HepG2 (cell line): Measurements from ENCODE around the gene PARP1. TPM values are rescaled to one million over a fixed set of nuclear protein-coding genes. Genes with fewer than 3 reads are reported as not detected.

Experiments
- ATAC-seq: fragments of 200-7000 bp; cut with Tn5 transposase; 3 replicates; pipeline ENCODE4 v1.9.1; 2020; ENCODE audit warnings: mild to moderate bottlenecking, moderate library complexity
- BruUV-seq: library from RNA; stranded (reverse); fragments of 400-500 nt; replicated peaks from 2 replicates; lab custom pipeline; 2021; lab: Mats Ljungman, UMichigan
- CTCF ChIA-PET: fragments of 300-600 bp; formaldehyde crosslinking; extraction: SDS; loops from one replicate; lab custom pipeline; 2021; ENCODE audit warnings: low total read pairs, inconsistent platforms, low intra/inter-chr PET ratio; lab: Yijun Ruan, JAX
- POLR2A ChIA-PET: fragments of 350-600 bp; sonication (Branson Sonifier 250); formaldehyde crosslinking; loops from one replicate; lab custom pipeline; 2020; ENCODE audit warnings: antibody characterized with exemption, inconsistent platforms; lab: Yijun Ruan, JAX
- DNase-seq: peaks from one replicate; pipeline ENCODE4 v3.0.0-alpha.2; 2015; ENCODE audit warnings: low spot score
- FAIRE-seq: peaks from 3 replicates; lab custom pipeline; 2011; peaks lifted over from hg19 to GRCh38; lab: Jason Lieb, UNC
- H2AFZ ChIP-seq: one replicate; pipeline ENCODE4 v1.6.1; 2011; ENCODE audit warnings: low read length, inconsistent platforms
- H3K27ac ChIP-seq: fragments of 300-600 bp; 3 replicates; pipeline ENCODE4 v1.8.0; 2011; ENCODE audit warnings: mixed run types, mild to moderate bottlenecking, mixed read lengths, low read length, inconsistent platforms; ENCODE audit not compliant: insufficient read depth; ENCODE audit errors: extremely low read length
- H3K27me3 ChIP-seq, 2 experiments: fragments of 200-600 bp in 1 of 2; 2 replicates in 1 of 2; 3 replicates in 1 of 2; pipeline versions ENCODE4 v1.6.0 to v1.8.0; 2011; ENCODE audit warnings: low read length in 2 of 2, mild to moderate bottlenecking in 2 of 2, moderate library complexity in 2 of 2, inconsistent platforms in 1 of 2; ENCODE audit not compliant: insufficient read depth in 2 of 2, control insufficient read depth in 1 of 2
- H3K36me3 ChIP-seq, 2 experiments: fragments of 200-600 bp in 1 of 2; replicated peaks in 1 of 2; 2 replicates in 1 of 2; 3 replicates in 1 of 2; pipeline versions ENCODE4 v1.5.1 to v1.8.0; 2011; ENCODE audit warnings: low read length in 2 of 2, inconsistent platforms in 1 of 2; ENCODE audit not compliant: insufficient read depth in 2 of 2, control insufficient read depth in 1 of 2
- H3K4me1 ChIP-seq: 2 replicates; pipeline ENCODE4 v1.5.1; 2012; ENCODE audit warnings: low read length, inconsistent platforms; ENCODE audit not compliant: insufficient read depth
- H3K4me2 ChIP-seq: 2 replicates; pipeline ENCODE4 v1.6.0; 2011; ENCODE audit warnings: low read depth, low read length, inconsistent platforms
- H3K4me3 ChIP-seq, 3 experiments: fragments of 200-600 bp in 1 of 3; sonication (generic), shearing (Covaris generic) in 1 of 3; replicated peaks in 1 of 3; 2 replicates each; pipeline ENCODE4 v1.5.1; 2011 to 2016; ENCODE audit warnings: low read length in 3 of 3, inconsistent platforms in 2 of 3, low read depth in 2 of 3, mild to moderate bottlenecking in 2 of 3, control low read depth in 1 of 3, mixed read lengths in 1 of 3; ENCODE audit not compliant: insufficient read depth in 1 of 3
- H3K79me2 ChIP-seq: one replicate; pipeline ENCODE4 v1.6.1; 2011; ENCODE audit warnings: low read length, inconsistent platforms; ENCODE audit not compliant: insufficient read depth
- H3K9ac ChIP-seq: 2 replicates; pipeline ENCODE4 v1.6.0; 2011; ENCODE audit warnings: mild to moderate bottlenecking, low read depth, low read length, inconsistent platforms; ENCODE audit not compliant: insufficient read depth
- H3K9me3 ChIP-seq: 2 replicates; pipeline ENCODE4 v1.5.1; 2012; ENCODE audit warnings: mild to moderate bottlenecking, low read length
- H4K20me1 ChIP-seq: 2 replicates; pipeline ENCODE4 v1.6.0; 2011; ENCODE audit warnings: inconsistent platforms, mild to moderate bottlenecking, low read length, moderate library complexity; ENCODE audit not compliant: insufficient read depth
- BORCS8-MEF2B ChIP-seq: sonication (generic); formaldehyde crosslinking; IDR thresholded peaks from 2 replicates; pipeline ENCODE4 v1.8.0; 2022; ENCODE audit warnings: mild to moderate bottlenecking, missing genetic modification reagents
- IKZF4 ChIP-seq: sonication (generic); formaldehyde crosslinking; IDR thresholded peaks from 2 replicates; pipeline ENCODE4 v1.5.1; 2020; ENCODE audit warnings: borderline replicate concordance, mild to moderate bottlenecking, low read depth, missing genetic modification reagents; ENCODE audit errors: not compliant biosample characterization
- IKZF5 ChIP-seq: IDR thresholded peaks from 2 replicates; pipeline ENCODE4 v1.6.1; 2018; ENCODE audit warnings: missing genetic modification reagents, mild to moderate bottlenecking, missing compliant biosample characterization
- IRF9 ChIP-seq: sonication (generic); formaldehyde crosslinking; IDR thresholded peaks from 2 replicates; pipeline ENCODE4 v1.8.0; 2022; ENCODE audit warnings: missing genetic modification reagents, mild to moderate bottlenecking, borderline replicate concordance
- KAT7 ChIP-seq: IDR thresholded peaks from 2 replicates; pipeline ENCODE4 v1.6.1; 2018; ENCODE audit warnings: borderline replicate concordance, missing compliant biosample characterization
- MBNL3 ChIP-seq: fragments of 250-450 bp; sonication (Bioruptor Pico); conservative IDR thresholded peaks from 2 replicates; pipeline ENCODE4 v1.8.0; 2022; ENCODE audit warnings: mild to moderate bottlenecking, inconsistent platforms
- SMAD9 ChIP-seq: sonication (generic); formaldehyde crosslinking; IDR thresholded peaks from 2 replicates; pipeline ENCODE4 v1.5.1; 2020; ENCODE audit warnings: mild to moderate bottlenecking, missing genetic modification reagents
- SPEN ChIP-seq: sonication (generic); formaldehyde crosslinking; IDR thresholded peaks from 2 replicates; pipeline ENCODE4 v1.5.1; 2020; ENCODE audit warnings: low read depth, mild to moderate bottlenecking, missing genetic modification reagents
- SRSF4 ChIP-seq: fragments of 200-400 bp; formaldehyde crosslinking; IDR thresholded peaks from one replicate; pipeline ENCODE4 v1.6.1; 2018; ENCODE audit warnings: mild to moderate bottlenecking, low read depth, low read length, moderate library complexity; ENCODE audit not compliant: poor library complexity, severe bottlenecking
- TEAD2 ChIP-seq: sonication (generic); formaldehyde crosslinking; IDR thresholded peaks from 2 replicates; pipeline ENCODE4 v1.9.0; 2021; ENCODE audit warnings: missing genetic modification reagents
- U2AF2 ChIP-seq: fragments of 200-400 bp; formaldehyde crosslinking; IDR thresholded peaks from 2 replicates; pipeline ENCODE4 v1.6.1; 2017; ENCODE audit warnings: low read depth, mild to moderate bottlenecking, low read length
- ZEB1 ChIP-seq: IDR thresholded peaks from 2 replicates; pipeline ENCODE4 v1.6.1; 2012; ENCODE audit warnings: mild to moderate bottlenecking, low read depth, inconsistent platforms; ENCODE audit not compliant: insufficient replicate concordance
- ZNF232 ChIP-seq: sonication (generic); formaldehyde crosslinking; IDR thresholded peaks from 2 replicates; pipeline ENCODE4 v1.4.0; 2020; ENCODE audit warnings: missing genetic modification reagents, borderline replicate concordance
- ZNF33B ChIP-seq: sonication (generic); formaldehyde crosslinking; IDR thresholded peaks from 2 replicates; pipeline ENCODE4 v1.5.1; 2020; ENCODE audit warnings: mild to moderate bottlenecking, missing genetic modification reagents
- ZNF709 ChIP-seq: sonication (generic); formaldehyde crosslinking; IDR thresholded peaks from 2 replicates; pipeline ENCODE4 v1.5.0; 2020; ENCODE audit warnings: mild to moderate bottlenecking, missing genetic modification reagents
- ZNF766 ChIP-seq: sonication (generic); formaldehyde crosslinking; IDR thresholded peaks from 2 replicates; pipeline ENCODE4 v1.5.0; 2020; ENCODE audit warnings: missing genetic modification reagents, borderline replicate concordance
- WGBS: methylation state at CpG from one replicate; pipeline ENCODE4 v1.1.6; 2017; ENCODE audit warnings: low lambda C conversion rate; 5-methylcytosine and 5-hydroxymethylcytosine counted together
- in situ Hi-C: cut with HindIII; loops from 2 replicates; pipeline ENCODE4 v1.10.0; 2017; ENCODE audit warnings: low pct_unique_long_range_greater_than_20kb; ENCODE audit not compliant: extremely low pct_ligation_motif_present
- intact Hi-C: fragments of 100-400 bp; cut with micrococcal nuclease; formaldehyde crosslinking; loops from one replicate; pipeline ENCODE4 v1.10.0; 2022; ENCODE audit not compliant: unreplicated experiment
- polyA plus RNA-seq, 8 experiments: library from polyadenylated mRNA; depleted of rRNA in 3 of 8; stranded (reverse) in 7 of 8; unstranded in 1 of 8; fragments of >200 nt; fragmentation: Illumina TruSeq in 4 of 8; extraction: Trizol in 4 of 8; gene quantifications; 2 replicates each; pipeline versions ENCODE4 v1.2.1 to v1.2.3, GENCODE V29; 2011 to 2016; ENCODE audit warnings: low read depth in 4 of 8, missing spikeins in 1 of 8, mixed read lengths in 1 of 8; ENCODE audit not compliant: insufficient read depth in 1 of 8
- total RNA-seq, 5 experiments: library from RNA; depleted of rRNA; stranded (reverse); fragments of >200 nt; fragmentation: Illumina TruSeq; extraction: Trizol; gene quantifications; 2 replicates each; pipeline ENCODE4 v1.2.3, GENCODE V29; 2016; ENCODE audit warnings: low read depth in 1 of 5

The PARP1 gene
- total and polyA plus RNA-seq, 2 of the 13 experiments (the other 11 are each of a cell fraction or from before 2014, with no cell fraction given) = 50.1 to 85.2 TPM

- no TSS peak for BruUV-seq
- no peak overlapping the region for H2AFZ ChIP-seq
- H3K27me3 ChIP-seq = no peaks in the 10 kb centered on the region; a peak in 1 of 5 replicates
- no peaks in the 10 kb centered on the region for H3K36me3 ChIP-seq
- no peak overlapping the region for H3K27ac ChIP-seq
- H3K9ac ChIP-seq = no peak overlapping the region
- intact Hi-C loops = no loop called here
- no peak for ATAC-seq
- in situ Hi-C loops = no loop called here
- no peak for TF ChIP-seq ZNF33B (CRISPR knock-in tag)
- no peak for TF ChIP-seq SRSF4
- TF ChIP-seq ZNF232 = no peak
- TF ChIP-seq SPEN (CRISPR knock-in tag) = no peak
- TF ChIP-seq U2AF2 = no peak
- no peak for TF ChIP-seq TEAD2 (CRISPR knock-in tag)
- no peak for TF ChIP-seq ZNF709 (CRISPR knock-in tag)
- TF ChIP-seq SMAD9 (CRISPR knock-in tag) = no peak
- no peak for TF ChIP-seq IRF9
- no peak for TF ChIP-seq KAT7
- TF ChIP-seq ZNF766 (CRISPR knock-in tag) = no peak
- no peak for TF ChIP-seq BORCS8-MEF2B (CRISPR knock-in tag)
- no peak for TF ChIP-seq IKZF5 (CRISPR knock-in tag)
- TF ChIP-seq IKZF4 (CRISPR knock-in tag) = no peak
- no peak for TF ChIP-seq MBNL3 (CRISPR knock-in tag)
- TF ChIP-seq ZEB1 = no peak
- H3K79me2 ChIP-seq = no peaks in the 10 kb centered on the region
- WGBS = 23% methylated on average over 8 of the region's 8 CpGs
- FAIRE-seq = no peak
- no peaks in the 10 kb centered on the region for H4K20me1 ChIP-seq
- H3K4me3 ChIP-seq = no peak overlapping the region
- ChIA-PET POLR2A (no interaction called here), CTCF (no interaction called here)
- no peak for DNase-seq
- peaks cover 9% of the 10 kb centered on the region for H3K4me1 ChIP-seq
- H3K9me3 ChIP-seq = peaks cover 8% of the 10 kb centered on the region
- H3K4me2 ChIP-seq = no peak overlapping the region
Observed at GRCh38 chr1:226344441-226345259, 63.2 kb downstream of the PARP1 start.
